GM18507 (cell line): Measurements from ENCODE around the gene ALDOA.
"Not testable (repeated sequence)": the region's sequence is repeated elsewhere in the genome, so short reads cannot be mapped to it uniquely, and the experiment has no call there.

Experiments
- DNase-seq: peaks from one replicate; pipeline ENCODE4 v3.0.0; 2011; ENCODE audit warnings: low read depth; ENCODE audit not compliant: insufficient read length; ENCODE audit errors: extremely low spot score
- FAIRE-seq: peaks from 2 replicates; lab custom pipeline; 2011; peaks lifted over from hg19 to GRCh38; lab: Jason Lieb, UNC

ALDOA gene

GRCh38 chr16:30065102-30065942, at the start of gene ALDOA:
Gene ALDOA, plus strand, starts transcription at chr16:30065760. Its CDS starts 1,138 bp downstream, at chr16:30066898.
- FAIRE-seq = peak; percentile 85
- peak; percentile 91 for DNase-seq

GRCh38 chr16:30016555-30017276, 48.8 kb upstream of the ALDOA start:
- DNase-seq (no peak), FAIRE-seq (no peak)

GRCh38 chr16:30017277-30017656, 48.3 kb upstream of the ALDOA start:
- no peak for FAIRE-seq
- no peak for DNase-seq

GRCh38 chr16:30017937-30018336, 47.6 kb upstream of the ALDOA start:
- FAIRE-seq = not testable (repeated sequence)

GRCh38 chr16:30018731-30019158, 46.8 kb upstream of the ALDOA start:
- no peak for FAIRE-seq
- no peak for DNase-seq

More at GRCh38 chr16:30017937-30018336, 47.6 kb upstream of the ALDOA start:
- DNase-seq = not testable (repeated sequence)

GRCh38 chr16:30022887-30023286, 42.7 kb upstream of the ALDOA start, which contains the start of gene C16orf92:
Gene C16orf92, plus strand, starts transcription at chr16:30023198. Its CDS starts 143 bp downstream, at chr16:30023341.
- FAIRE-seq = no peak

GRCh38 chr16:30023586-30023985, 42.0 kb upstream of the ALDOA start:
- DNase-seq (no peak), FAIRE-seq (no peak)

More at GRCh38 chr16:30022887-30023286, 42.7 kb upstream of the ALDOA start, which contains the start of gene C16orf92:
- no peak for DNase-seq

- no peak for FAIRE-seq
- DNase-seq = no peak
These were observed 41.1 kb upstream of the ALDOA start for GRCh38 chr16:30024451-30024850.

- DNase-seq = no peak
- no peak for FAIRE-seq
These were observed 40.4 kb upstream of the ALDOA start for GRCh38 chr16:30025156-30025555.

GRCh38 chr16:30025574-30025973, 40.0 kb upstream of the ALDOA start:
- no peak for FAIRE-seq
- no peak for DNase-seq

- DNase-seq (no peak), FAIRE-seq (no peak)
These were observed 39.1 kb upstream of the ALDOA start for GRCh38 chr16:30026449-30026848.

- no peak for FAIRE-seq
- DNase-seq = no peak
These were observed 37.7 kb upstream of the ALDOA start for GRCh38 chr16:30027588-30028437.

- DNase-seq (no peak), FAIRE-seq (no peak)
These were observed 37.0 kb upstream of the ALDOA start for GRCh38 chr16:30028438-30029076.

- DNase-seq (no peak), FAIRE-seq (no peak)
These were observed 35.4 kb upstream of the ALDOA start for GRCh38 chr16:30030011-30030685.

GRCh38 chr16:30030841-30031413, 34.6 kb upstream of the ALDOA start, which contains the start of gene TLCD3B:
Gene TLCD3B, minus strand, starts transcription at chr16:30031271. Its CDS starts 744 bp downstream, at chr16:30030527.
- DNase-seq (no peak), FAIRE-seq (no peak)

- DNase-seq (no peak), FAIRE-seq (no peak)
These were observed 34.1 kb upstream of the ALDOA start for GRCh38 chr16:30031477-30031918.

- FAIRE-seq (peak; percentile 74), DNase-seq (no peak)
These were observed 33.3 kb upstream of the ALDOA start for GRCh38 chr16:30032083-30032819.
